K562 (cell line): Measurements from ENCODE around the gene PRKAR2B. TPM values are rescaled to one million over a fixed set of nuclear protein-coding genes. Genes with fewer than 3 reads are reported as not detected.
A peak's percentile ranks its signal among the peaks of the same experiment; 100 is the strongest.

Experiments
- ATF2 ChIP-seq: sonication (generic); formaldehyde crosslinking; IDR thresholded peaks from 2 replicates; pipeline ENCODE4 v1.8.1; 2022; ENCODE audit warnings: missing genetic modification reagents
- E2F5 ChIP-seq: sonication (generic); formaldehyde crosslinking; IDR thresholded peaks from 2 replicates; pipeline ENCODE4 v1.8.0; 2022; ENCODE audit warnings: mild to moderate bottlenecking, missing genetic modification reagents
- HDAC3 ChIP-seq: fragments of 450-650 bp; IDR thresholded peaks from 2 replicates; pipeline ENCODE4 v1.6.1; 2018; ENCODE audit warnings: borderline replicate concordance, mild to moderate bottlenecking, moderate library complexity; ENCODE audit not compliant: partially characterized antibody
- HDAC8 ChIP-seq: fragments of 450-650 bp; IDR thresholded peaks from 2 replicates; pipeline ENCODE4 v1.6.1; 2016; ENCODE audit warnings: mild to moderate bottlenecking, missing genetic modification characterization, moderate library complexity, missing compliant biosample characterization
- HMGN3 ChIP-seq: IDR thresholded peaks from 2 replicates; pipeline ENCODE4 v1.6.1; 2011; ENCODE audit warnings: borderline replicate concordance, low read depth, mild to moderate bottlenecking, mixed read lengths, low read length; ENCODE audit not compliant: insufficient read length; ENCODE audit errors: extremely low read depth
- MTA1 ChIP-seq: fragments of 450-650 bp; IDR thresholded peaks from 2 replicates; pipeline ENCODE4 v1.6.1; 2017; ENCODE audit warnings: borderline replicate concordance
- NR2C2 ChIP-seq, 2 experiments: fragments of 200-800 bp in 1 of 2; sonication (Bioruptor generic) in 1 of 2; sonication (generic) in 1 of 2; formaldehyde crosslinking in 1 of 2; IDR thresholded peaks; 2 replicates each; pipeline versions ENCODE4 v1.6.1 to v1.8.0; 2016 to 2022; ENCODE audit warnings: mild to moderate bottlenecking in 1 of 2, missing compliant biosample characterization in 1 of 2, missing genetic modification characterization in 1 of 2, missing genetic modification reagents in 1 of 2
- RERE ChIP-seq: sonication (generic); formaldehyde crosslinking; IDR thresholded peaks from 2 replicates; pipeline ENCODE4 v1.8.0; 2023; ENCODE audit warnings: missing genetic modification reagents, mild to moderate bottlenecking, borderline replicate concordance
- SFPQ ChIP-seq: fragments of 200-400 bp; formaldehyde crosslinking; IDR thresholded peaks from 2 replicates; pipeline ENCODE4 v1.6.1; 2017; ENCODE audit warnings: mild to moderate bottlenecking, low read depth, low read length, moderate library complexity
- SNRNP70 ChIP-seq: fragments of 200-400 bp; formaldehyde crosslinking; optimal IDR thresholded peaks from 2 replicates; pipeline ENCODE3; 2017; ENCODE audit warnings: low read depth, low read length
- SRSF7 ChIP-seq: fragments of 200-400 bp; formaldehyde crosslinking; optimal IDR thresholded peaks from 2 replicates; pipeline ENCODE3; 2017; ENCODE audit warnings: mild to moderate bottlenecking, low read depth, low read length
- THAP12 ChIP-seq: fragments of 250-450 bp; sonication (Bioruptor Pico); IDR thresholded peaks from 2 replicates; pipeline ENCODE4 v1.9.0; 2021; ENCODE audit warnings: mild to moderate bottlenecking, inconsistent platforms
- TRIM24 ChIP-seq, 2 experiments: fragments of 450-650 bp; IDR thresholded peaks; 2 replicates each; pipeline ENCODE4 v1.6.1; 2016
- ZNF212 ChIP-seq: fragments of 450-650 bp; formaldehyde crosslinking; IDR thresholded peaks from 2 replicates; pipeline ENCODE4 v1.4.0; 2020; ENCODE audit warnings: mild to moderate bottlenecking
- ZNF24 ChIP-seq: fragments of 450-650 bp; IDR thresholded peaks from 2 replicates; pipeline ENCODE4 v1.6.1; 2016
- ZNF764 ChIP-seq: fragments of 250-450 bp; sonication (Bioruptor Pico); IDR thresholded peaks from 2 replicates; pipeline ENCODE4 v1.4.0; 2020; ENCODE audit warnings: low read depth, mild to moderate bottlenecking, moderate library complexity
- polyA plus RNA-seq, 8 experiments: library from polyadenylated mRNA; depleted of rRNA in 4 of 8; stranded (reverse) in 5 of 8; unstranded in 3 of 8; fragments of >200 nt; fragmentation: Nextera tagmentation in 2 of 8; fragmentation: Illumina TruSeq in 1 of 8; extraction: Ambion mirVana in 2 of 8; extraction: Trizol in 1 of 8; gene quantifications; 2 replicates each; pipeline versions ENCODE4 v1.2.1 to v1.2.3, GENCODE V29; 2011 to 2014; ENCODE audit warnings: inconsistent platforms in 1 of 8, missing spikeins in 1 of 8
- total RNA-seq, 7 experiments: library from RNA; depleted of rRNA in 6 of 7; stranded (reverse); fragments of >200 nt in 6 of 7; fragmentation: Illumina TruSeq in 2 of 7; extraction: Trizol in 2 of 7; gene quantifications; 2 replicates each; pipeline versions ENCODE4 v1.2.1 to v1.2.3, GENCODE V29; 2011 to 2021; ENCODE audit warnings: low replicate concordance in 1 of 7

Gene PRKAR2B
- total and polyA plus RNA-seq, 9 of the 15 experiments (the other 6 are each of a cell fraction or from before 2014, with no cell fraction given), result 59.0 to 173 (median 129) TPM

- TF ChIP-seq SRSF7 (no peak), RERE (CRISPR knock-in tag) (no peak), ZNF212 (CRISPR knock-in tag) (no peak), HDAC3 (no peak), MTA1 (peak; percentile 71), ZNF764 (CRISPR knock-in tag) (no peak), THAP12 (CRISPR knock-in tag) (no peak), SNRNP70 (no peak), HMGN3 (no peak), ATF2 (no peak), SFPQ (no peak), HDAC8 (tag) (no peak), NR2C2 (CRISPR knock-in tag; IDR thresholded peaks at IDR 0.05) (no peak), NR2C2 (tag; IDR thresholded peaks at IDR 0.05) (no peak), ZNF24 (peak; percentile 80), E2F5 (no peak), TRIM24 (IDR thresholded peaks at IDR 0.05) (0 out of 4 replicates have a peak, but pooled peaks of 1 of the 2 experiments have one; percentile 12)
Observed at GRCh38 chr7:107165341-107165740, 120.8 kb downstream of the PRKAR2B start (continued).
